Endodermal cell (in vitro differentiated cells): ENCODE measurements around the gene MINAR2. TPM values are rescaled to one million over a fixed set of nuclear protein-coding genes. Genes with fewer than 3 reads are reported as not detected.

ENCODE experiments used
- DNase-seq: peaks from one replicate; pipeline ENCODE4 v3.0.0-alpha.2; 2017
- H3K27ac ChIP-seq: 2 replicates; pipeline ENCODE4 v1.5.1; 2013; ENCODE audit warnings: mild to moderate bottlenecking, low read depth, low read length, moderate library complexity
- H3K27me3 ChIP-seq: 2 replicates; pipeline ENCODE4 v1.6.1; 2013; ENCODE audit warnings: mild to moderate bottlenecking, low read length, moderate library complexity; ENCODE audit not compliant: insufficient read depth, control insufficient read depth, poor library complexity, severe bottlenecking
- H3K36me3 ChIP-seq: 2 replicates; pipeline ENCODE4 v1.7.0; 2013; ENCODE audit warnings: mild to moderate bottlenecking, low read length, moderate library complexity; ENCODE audit not compliant: control insufficient read depth, insufficient read depth
- H3K4me1 ChIP-seq: one replicate; pipeline ENCODE4 v1.7.0; 2013; ENCODE audit warnings: low read length; ENCODE audit not compliant: control insufficient read depth, insufficient read depth
- H3K4me3 ChIP-seq: 2 replicates; pipeline ENCODE4 v1.5.1; 2013; ENCODE audit warnings: mild to moderate bottlenecking, low read length, moderate library complexity
- H3K9ac ChIP-seq: 2 replicates; pipeline ENCODE4 v1.6.1; 2013; ENCODE audit warnings: mild to moderate bottlenecking, low read length, moderate library complexity; ENCODE audit not compliant: poor library complexity, severe bottlenecking; ENCODE audit errors: extremely low read depth
- H3K9me3 ChIP-seq: 2 replicates; pipeline ENCODE4 v1.6.1; 2013; ENCODE audit warnings: mild to moderate bottlenecking, low read length, moderate library complexity; ENCODE audit not compliant: control insufficient read depth
- H3K27ac Mint-ChIP-seq: 2 replicates; pipeline ENCODE4 v1.8.0; 2020; ENCODE audit warnings: mixed read lengths
- H3K27me3 Mint-ChIP-seq: 2 replicates; pipeline ENCODE4 v1.8.0; 2021; ENCODE audit warnings: mild to moderate bottlenecking, mixed read lengths; ENCODE audit not compliant: insufficient read depth
- H3K36me3 Mint-ChIP-seq: 2 replicates; pipeline ENCODE4 v1.8.0; 2020; ENCODE audit warnings: low read depth, mixed read lengths
- H3K4me1 Mint-ChIP-seq: 2 replicates; pipeline ENCODE4 v1.8.0; 2020; ENCODE audit warnings: mixed read lengths
- H3K4me3 Mint-ChIP-seq: 2 replicates; pipeline ENCODE4 v1.8.0; 2020; ENCODE audit warnings: mild to moderate bottlenecking, moderate library complexity, mixed read lengths
- H3K9me3 Mint-ChIP-seq: 2 replicates; pipeline ENCODE4 v1.8.0; 2020; ENCODE audit warnings: mild to moderate bottlenecking, mixed read lengths
- CTCF ChIP-seq: fragments of 200-600 bp; sonication (generic); conservative IDR thresholded peaks from 2 replicates; pipeline ENCODE4 v1.5.0; 2021; ENCODE audit warnings: antibody characterized with exemption, mild to moderate bottlenecking
- WGBS, 2 experiments: methylation state at CpG; one replicate each; pipeline versions ENCODE4 v1.1.5 to v1.1.7; 2013; ENCODE audit warnings: missing lambda C conversion rate in 2 of 2, mixed read lengths in 1 of 2; ENCODE audit not compliant: insufficient coverage in 1 of 2, insufficient read length in 1 of 2; 5-methylcytosine and 5-hydroxymethylcytosine counted together
- total RNA-seq, 2 donors: library from RNA; stranded (reverse); fragmentation: NEBNext Ultra II Directional in 1 of 2; extraction: Animal tissue kit (Norgen Biotek cat#: 25700) in 1 of 2; gene quantifications; 2 replicates in 1 of 2; 3 replicates in 1 of 2; pipeline ENCODE4 v1.2.1, GENCODE V29; 2021

MINAR2 gene
- total RNA-seq, 2 donors from 2014 or later, result 0.15 TPM; not detected in 1

GRCh38 chr5:129766798-129767197, 18.9 kb downstream of the MINAR2 start:
- 88 to 89% methylated on average over 1 to 2 of the region's 2 CpGs for WGBS, 2 experiments
- no peak overlapping the region for H3K9ac ChIP-seq
- Mint-ChIP-seq H3K27me3 (no peaks in the 10 kb centered on the region), H3K36me3 (no peaks in the 10 kb centered on the region), H3K27ac (no peak overlapping the region), H3K9me3 (no peaks in the 10 kb centered on the region), H3K4me1 (peaks cover 10% of the 10 kb centered on the region), H3K4me3 (no peak overlapping the region)
- H3K27me3 ChIP-seq, result no peaks in the 10 kb centered on the region
- no peak for TF ChIP-seq CTCF
- H3K4me1 ChIP-seq, result no peaks in the 10 kb centered on the region
- H3K4me3 ChIP-seq, result no peak overlapping the region
- H3K27ac ChIP-seq, result no peak overlapping the region
- H3K36me3 ChIP-seq, result no peaks in the 10 kb centered on the region
- no peaks in the 10 kb centered on the region for H3K9me3 ChIP-seq
- no peak for DNase-seq

- H3K4me3 Mint-ChIP-seq, result no peak overlapping the region
- peaks cover 9% of the 10 kb centered on the region for H3K4me1 Mint-ChIP-seq
- Histone ChIP-seq H3K27me3 (no peaks in the 10 kb centered on the region), H3K36me3 (no peaks in the 10 kb centered on the region), H3K9ac (no peak overlapping the region), H3K27ac (no peak overlapping the region), H3K4me1 (no peaks in the 10 kb centered on the region), H3K4me3 (no peak overlapping the region), H3K9me3 (no peaks in the 10 kb centered on the region)
- no peaks in the 10 kb centered on the region for H3K9me3 Mint-ChIP-seq
- peak; percentile 100 for TF ChIP-seq CTCF
- H3K27me3 Mint-ChIP-seq, result no peaks in the 10 kb centered on the region
- no peaks in the 10 kb centered on the region for H3K36me3 Mint-ChIP-seq
- no peak overlapping the region for H3K27ac Mint-ChIP-seq
- WGBS, 2 experiments, result 2% methylated on average over 3 of the region's 3 CpGs; no CpG with 5 or more reads in 1 of the 2 experiments
- DNase-seq, result peak; percentile 89
Observed at GRCh38 chr5:129767927-129768380, 20.1 kb downstream of the MINAR2 start.

- H3K36me3 Mint-ChIP-seq, result no peaks in the 10 kb centered on the region
- peaks cover 5% of the 10 kb centered on the region for H3K4me1 Mint-ChIP-seq
- no peak overlapping the region for H3K27ac Mint-ChIP-seq
- H3K9ac ChIP-seq, result no peak overlapping the region
- H3K27ac ChIP-seq, result no peak overlapping the region
- no peaks in the 10 kb centered on the region for H3K9me3 Mint-ChIP-seq
- no peaks in the 10 kb centered on the region for H3K4me1 ChIP-seq
- H3K36me3 ChIP-seq, result no peaks in the 10 kb centered on the region
- no peaks in the 10 kb centered on the region for H3K27me3 ChIP-seq
- DNase-seq, result no peak
- 86 to 95% methylated on average over 3 to 6 of the region's 6 CpGs for WGBS, 2 experiments
- no peak overlapping the region for H3K4me3 ChIP-seq
- TF ChIP-seq CTCF, result no peak
- H3K9me3 ChIP-seq, result no peaks in the 10 kb centered on the region
- no peak overlapping the region for H3K4me3 Mint-ChIP-seq
- no peaks in the 10 kb centered on the region for H3K27me3 Mint-ChIP-seq
Observed at GRCh38 chr5:129768735-129769134, 20.8 kb downstream of the MINAR2 start.
